NCI-H82 treated with DMSO at 0.1 percent for 48 hours (cell line): ENCODE measurements around the gene GRHPR.
"Not testable (repeated sequence)": the region's sequence is repeated elsewhere in the genome, so short reads cannot be mapped to it uniquely, and the experiment has no call there.

Experiments used
- DNase-seq: peaks from one replicate; lab custom pipeline; 2025; ENCODE audit not compliant: unreplicated experiment; lab: John Stamatoyannopoulos, UW

The GRHPR gene

DNA sequence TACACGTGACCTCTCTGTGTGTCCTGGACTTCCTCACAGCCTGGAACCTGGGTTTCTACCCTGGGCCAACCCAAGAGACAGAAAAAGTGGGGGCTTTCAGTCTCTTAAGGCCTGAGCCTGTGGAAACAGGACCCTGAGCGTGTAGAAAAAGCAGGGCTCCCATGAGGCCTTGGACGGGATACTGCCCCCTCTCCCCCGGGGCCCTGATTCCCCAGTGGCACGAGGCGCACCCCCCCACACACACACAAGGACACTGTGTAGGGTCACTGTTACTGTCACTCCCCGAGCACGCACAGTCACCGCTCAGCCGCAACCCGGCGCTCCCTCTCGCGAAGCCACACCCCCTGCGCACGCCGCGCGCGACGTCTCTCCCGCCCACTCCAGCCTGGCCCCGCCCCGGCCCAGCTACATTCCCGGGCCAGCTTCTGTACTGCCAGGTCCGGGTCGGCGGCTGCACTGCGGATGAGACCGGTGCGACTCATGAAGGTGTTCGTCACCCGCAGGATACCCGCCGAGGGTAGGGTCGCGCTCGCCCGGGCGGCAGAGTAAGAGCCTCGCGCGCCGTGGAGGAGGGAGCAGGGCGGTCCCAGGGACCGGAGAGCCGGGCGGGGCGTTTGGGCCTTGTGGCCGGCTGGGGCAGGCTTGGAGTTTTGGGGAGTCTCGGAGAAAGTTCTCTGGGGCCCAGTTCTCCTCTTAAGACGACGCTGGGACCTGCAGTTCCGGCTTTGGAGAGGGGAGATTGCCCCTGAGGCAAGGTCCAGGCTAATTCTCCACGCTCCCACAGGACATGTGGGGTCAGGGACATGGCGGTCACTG lies at the start of gene GRHPR:
Gene GRHPR (plus strand): TSS at position 408 of the 816 bp plus-strand sequence. CDS start 55 bp downstream, at position 463.
- peak; percentile 36 for DNase-seq

DNA sequence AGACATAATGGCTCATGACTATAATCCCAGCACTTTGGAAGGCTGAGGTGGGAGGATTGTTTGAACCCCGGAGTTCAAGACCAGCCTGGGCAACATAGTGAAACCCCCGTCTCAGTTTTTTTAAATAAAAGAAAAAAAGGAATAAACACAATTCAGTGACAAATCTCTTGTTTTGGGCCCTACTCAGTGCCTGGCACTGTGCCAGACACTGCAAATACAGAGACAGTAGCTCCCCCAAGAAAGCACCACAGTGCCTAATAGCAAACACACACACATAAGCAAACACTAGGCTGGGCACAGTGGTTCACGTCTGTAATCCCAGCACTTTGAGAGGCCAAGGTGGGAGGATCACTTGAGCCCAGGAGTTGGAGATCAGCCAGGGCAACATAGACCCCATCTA lies 49.7 kb upstream of the GRHPR start:
- no peak for DNase-seq

DNA sequence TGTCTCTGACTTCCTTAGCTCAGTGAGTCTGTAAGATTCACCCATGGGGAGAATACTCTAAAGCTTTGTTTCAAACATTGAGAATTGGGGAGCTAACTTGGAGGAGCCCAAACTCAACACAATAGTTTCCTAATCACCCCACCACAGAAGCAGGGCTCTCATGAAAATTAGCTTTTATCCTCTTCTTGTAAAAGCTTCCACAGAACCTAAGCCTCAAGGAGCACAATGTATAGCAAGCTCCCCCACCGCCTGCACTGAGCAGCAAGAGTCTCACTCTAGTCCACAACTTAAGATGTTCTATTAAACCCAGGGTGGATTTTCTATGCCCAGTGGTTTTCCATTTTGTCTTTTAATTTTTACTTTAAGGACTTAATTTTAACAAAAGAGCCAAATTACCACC lies 48.9 kb upstream of the GRHPR start:
- no peak for DNase-seq

DNA sequence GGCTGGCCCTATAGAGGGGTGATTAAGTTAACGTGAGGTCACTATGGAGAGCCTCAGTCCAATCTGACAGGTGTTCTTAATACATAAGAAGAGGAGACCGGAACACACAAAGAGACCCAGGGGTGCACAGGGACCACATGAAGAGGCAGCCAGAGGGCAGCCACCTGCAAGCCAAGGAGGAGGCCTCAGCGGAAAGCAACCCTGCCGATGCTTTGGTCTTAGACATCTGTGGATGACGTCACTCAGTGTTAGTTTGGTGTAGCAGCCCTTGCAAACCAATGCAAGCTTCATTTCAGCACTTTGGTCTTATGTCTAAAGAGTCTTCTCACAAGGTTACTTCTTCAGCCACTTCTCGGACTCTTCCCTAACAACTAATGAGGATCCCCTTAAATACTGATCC lies 47.6 kb upstream of the GRHPR start:
- no peak for DNase-seq

DNA sequence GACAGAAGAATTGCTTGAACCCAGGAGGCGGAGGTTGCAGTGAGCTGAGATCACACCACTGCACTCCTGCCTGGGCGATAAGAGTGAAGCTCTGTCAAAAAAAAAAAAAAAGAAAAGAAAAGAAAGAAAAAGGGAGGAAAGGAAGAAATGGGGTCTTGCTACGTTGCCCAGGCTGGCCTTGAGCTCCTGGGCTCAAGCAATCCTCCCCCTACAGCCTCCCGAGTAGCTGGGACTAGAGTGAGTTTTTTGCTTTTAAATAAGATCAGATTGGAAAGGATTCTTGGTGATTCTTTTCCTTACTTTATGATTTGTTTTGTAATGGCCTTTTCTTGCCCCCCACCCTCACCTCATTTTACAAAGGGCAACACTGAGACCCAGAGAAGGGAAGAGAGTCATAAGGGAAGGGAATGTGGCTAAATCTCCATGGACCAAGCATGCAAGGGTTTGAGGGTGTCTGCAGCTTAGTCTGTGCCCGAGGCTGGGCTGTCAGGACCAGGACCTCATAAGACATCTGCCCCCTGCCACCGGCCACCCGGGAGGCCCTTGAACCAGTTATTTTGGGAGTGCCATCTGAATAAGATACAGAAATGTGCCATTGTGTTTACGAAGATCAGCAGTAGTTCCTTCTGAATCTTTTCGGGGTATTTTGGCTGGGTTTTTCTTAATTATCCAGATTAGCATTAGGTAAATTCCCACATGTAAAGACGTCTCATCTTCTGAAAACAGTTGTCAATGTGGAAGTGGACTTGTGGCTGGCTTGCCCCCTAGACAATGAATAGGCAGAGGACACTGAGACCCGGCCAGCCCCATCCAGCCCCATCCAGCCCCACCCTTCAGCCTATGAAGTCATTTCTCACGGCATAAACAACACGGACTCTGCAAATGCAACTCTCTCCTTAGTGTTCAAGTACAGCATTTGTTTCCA lies 44.5 kb upstream of the GRHPR start:
- DNase-seq, result no peak

DNA sequence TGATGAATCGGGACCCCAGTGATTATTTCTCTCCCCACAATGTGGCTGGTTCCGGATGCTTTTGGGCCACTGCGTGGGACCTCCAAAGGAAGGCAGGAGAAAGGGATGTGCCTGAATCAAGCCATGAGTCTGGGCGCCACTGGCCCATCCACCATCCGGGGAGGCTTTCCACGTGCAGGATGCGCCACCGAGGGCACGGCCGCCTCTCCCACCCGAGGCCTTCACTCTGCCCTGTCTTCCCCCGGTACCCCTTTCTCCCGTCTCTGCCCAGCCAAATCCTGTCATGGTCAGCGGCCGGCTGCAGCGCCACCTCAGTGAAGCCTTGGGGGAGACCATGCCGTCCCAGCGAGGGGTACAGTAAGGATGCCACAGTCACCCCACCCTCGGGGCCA lies 43.9 kb upstream of the GRHPR start:
- DNase-seq, result no peak

DNA sequence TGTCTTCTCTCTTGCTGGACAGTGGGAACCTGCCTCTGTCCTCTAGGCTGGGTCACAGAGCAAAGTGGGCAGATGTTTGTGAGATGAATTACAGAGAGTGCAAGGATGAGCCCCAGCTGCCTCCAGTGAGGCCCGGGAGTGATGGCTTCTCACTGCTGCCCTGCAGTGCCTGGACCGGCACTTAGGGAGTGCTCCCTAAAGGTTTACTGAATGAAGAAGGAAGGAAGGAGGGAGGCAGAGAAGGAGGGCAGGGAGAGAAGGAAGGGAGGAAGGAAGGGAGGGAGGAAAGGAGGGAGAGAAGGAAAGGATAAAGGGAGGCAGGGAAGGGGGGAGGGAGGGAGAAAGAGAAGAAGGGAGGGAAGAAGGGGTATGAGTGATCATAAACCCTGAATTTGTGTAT lies 42.7 kb upstream of the GRHPR start:
- DNase-seq, result no peak

DNA sequence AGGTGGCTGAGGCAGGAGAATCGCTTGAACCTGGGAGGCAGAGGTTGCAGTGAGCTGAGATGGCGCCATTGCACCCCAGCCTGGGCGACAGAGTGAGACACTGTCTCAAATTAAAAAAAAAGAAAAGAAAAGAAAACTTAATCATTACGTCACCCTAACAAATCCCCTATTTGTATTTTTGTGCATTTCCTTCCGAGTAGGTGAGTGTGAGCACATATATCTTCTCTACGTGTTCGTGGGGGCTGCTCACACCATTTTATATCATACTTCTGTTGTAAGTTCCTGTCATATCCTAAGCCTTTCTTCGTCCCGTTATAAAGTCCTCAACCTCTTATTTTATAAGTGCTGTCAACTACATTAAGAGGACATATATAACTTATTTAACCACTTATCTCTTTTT lies 41.9 kb upstream of the GRHPR start:
- DNase-seq, result no peak

DNA sequence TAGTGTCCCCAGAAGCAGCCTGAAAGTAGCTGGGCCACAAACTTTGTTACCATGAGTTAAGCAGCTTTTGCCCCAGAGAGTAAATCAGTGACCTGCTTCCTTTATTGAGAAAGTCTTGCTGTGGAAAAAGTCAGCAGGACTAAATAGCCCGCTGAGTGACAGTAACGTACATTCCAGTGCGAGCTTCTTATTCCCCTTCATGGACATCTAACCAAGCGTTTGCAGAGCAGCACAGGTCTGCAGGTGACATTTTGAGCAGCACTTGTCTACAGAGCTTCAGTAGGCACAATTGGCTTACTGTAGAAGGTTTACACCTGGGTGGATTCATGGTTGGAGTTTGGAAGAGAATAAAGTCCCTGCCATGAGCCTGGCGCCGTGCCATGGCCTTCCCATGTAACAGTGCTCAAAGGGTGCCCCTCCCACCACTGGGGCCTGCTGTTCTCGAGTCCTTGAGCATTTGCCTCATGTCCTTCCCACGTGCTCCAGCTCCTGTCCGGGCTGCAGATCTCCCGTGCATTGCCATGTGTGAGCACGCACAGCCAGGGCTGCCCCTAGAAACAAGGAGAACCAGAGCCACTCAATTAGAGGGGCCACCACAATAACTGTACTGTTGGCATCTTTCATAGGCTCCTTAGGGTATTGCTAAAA lies 41.3 kb upstream of the GRHPR start:
- DNase-seq, result no peak

DNA sequence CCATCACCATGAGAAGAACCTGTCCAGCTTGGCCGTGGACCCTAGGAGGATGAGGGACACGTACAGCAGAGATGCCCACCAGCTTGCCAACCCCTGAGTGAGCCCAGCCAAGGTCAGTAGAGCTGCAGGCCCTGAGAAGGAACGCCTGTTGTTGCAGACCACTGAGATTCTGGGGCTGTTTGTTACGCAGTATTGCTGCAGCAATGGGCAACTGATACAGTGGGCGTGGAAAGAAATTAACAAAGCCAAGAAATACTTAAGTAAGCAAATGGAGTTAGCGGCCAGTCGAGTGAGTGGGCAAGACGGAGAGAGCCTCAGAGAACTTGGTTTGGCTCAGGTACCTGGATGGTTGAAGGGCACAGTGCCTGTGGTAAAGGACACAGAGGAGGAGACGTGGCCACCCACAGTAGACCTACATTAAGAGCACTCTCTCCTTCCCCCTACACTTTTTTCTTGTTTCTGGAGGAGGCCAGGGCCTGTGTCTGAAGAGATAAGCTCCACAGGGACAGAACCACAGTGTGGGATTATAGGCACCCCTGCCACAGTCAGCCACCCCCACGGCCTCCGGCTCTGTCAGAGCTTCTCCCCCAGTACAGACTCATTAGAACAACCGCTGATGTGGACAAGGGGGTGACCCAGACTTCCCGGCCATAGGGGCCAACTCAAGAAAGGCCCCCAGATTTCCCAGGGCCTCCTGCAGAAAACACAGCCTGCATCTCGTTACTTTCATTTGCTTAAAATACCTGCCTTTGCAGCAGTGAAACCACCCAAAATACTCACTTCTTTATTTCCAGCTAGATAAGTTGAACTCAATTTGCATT lies 40.1 kb upstream of the GRHPR start:
- no peak for DNase-seq

DNA sequence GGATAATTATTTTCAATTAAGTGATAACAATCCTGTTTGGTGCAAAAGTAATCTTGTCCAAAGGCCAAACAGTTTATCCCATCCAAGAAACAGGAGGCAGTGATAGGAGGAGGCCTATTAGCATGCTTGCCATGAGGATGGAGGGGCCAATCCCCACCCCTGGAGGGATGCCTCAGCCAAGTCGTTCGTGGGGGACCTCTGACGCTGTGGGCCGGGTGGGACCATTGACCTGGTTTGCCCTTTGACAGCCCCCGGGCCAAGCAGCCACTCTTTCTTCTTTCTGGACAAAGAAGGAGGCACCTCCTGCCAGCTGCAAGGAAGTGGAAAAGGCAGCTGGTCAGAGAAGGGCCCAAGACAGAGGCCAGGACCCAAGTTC lies 39.5 kb upstream of the GRHPR start:
- no peak for DNase-seq

DNA sequence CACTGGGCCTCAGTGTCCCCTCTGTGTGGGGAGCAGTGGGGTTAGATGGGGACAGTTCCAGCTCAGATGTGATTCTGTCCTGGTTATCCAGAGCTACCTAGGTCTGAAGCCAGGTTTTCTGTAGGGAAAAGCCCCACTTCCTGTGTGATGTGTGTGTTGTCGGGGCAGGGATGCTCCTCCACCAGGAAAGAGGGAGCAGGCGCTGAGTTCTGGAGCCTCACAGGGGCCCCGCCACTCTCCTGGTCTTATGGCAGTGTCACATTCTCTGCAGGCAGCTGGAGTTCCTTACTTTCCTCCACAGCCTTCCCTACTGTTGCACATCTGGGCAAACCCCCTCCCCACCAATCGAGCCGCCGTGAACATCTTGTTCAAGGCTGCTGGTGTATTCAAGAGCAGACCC lies 39.1 kb upstream of the GRHPR start:
- DNase-seq, result no peak

DNA sequence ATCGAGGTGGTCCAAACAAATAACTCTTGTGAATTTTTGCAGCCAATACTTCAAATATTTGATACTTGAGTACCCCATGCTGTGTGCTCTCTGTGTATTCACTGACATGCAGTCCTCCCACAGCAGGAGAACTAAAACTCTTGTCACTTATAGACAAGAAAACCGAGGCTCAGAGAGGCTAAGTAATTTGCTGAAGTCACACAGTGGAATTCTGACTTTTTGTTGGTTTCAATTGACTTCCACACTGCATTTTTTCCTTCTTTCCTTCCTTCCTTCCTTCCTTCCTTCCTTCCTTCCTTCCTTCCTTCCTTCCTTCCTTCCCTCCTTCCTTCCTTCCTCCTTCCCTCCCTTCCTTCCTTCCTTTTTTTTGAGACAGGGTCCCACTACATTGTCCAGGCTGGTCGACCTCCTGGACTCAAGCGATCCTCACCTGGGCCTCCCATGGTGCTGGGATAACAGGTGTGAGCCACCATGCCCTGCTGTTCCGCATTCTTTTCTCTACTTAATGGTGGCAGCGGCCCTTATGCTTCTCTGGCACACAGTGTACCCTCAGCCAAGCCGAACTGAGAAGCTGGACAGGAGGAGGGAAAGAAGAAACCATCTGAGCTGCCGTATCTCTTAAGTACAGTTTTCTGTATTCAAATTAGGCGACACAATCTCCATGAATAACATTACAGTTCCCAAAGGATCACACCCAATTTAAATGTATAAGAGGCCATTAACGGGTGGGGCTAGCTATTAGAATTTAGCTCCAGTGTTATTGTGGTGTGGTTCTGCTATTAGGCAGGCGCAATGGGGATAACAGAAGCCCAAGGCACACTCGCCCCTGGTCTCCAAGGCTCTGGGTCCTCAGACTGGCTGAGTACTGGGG lies 38.4 kb upstream of the GRHPR start:
- no peak for DNase-seq

DNA sequence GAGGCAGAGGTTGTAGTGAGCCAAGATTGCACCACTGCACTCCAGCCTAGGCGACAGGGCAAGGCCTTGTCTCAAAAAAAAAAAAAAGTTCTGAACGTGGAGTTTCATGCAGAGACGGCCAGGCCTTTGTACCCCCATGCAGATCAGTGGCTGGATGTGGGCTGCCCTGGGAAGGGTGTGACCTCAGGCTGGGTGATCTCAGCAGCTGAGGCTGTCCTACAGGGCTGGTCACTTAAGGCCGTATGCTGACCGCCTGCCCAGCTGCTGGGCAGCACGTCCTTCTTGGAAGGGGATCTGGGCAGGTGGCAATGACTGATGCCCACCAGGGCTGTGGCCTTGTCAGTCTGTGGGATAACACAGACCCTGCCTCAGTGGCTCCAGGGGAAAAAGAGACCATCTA lies 37.2 kb upstream of the GRHPR start:
- no peak for DNase-seq

DNA sequence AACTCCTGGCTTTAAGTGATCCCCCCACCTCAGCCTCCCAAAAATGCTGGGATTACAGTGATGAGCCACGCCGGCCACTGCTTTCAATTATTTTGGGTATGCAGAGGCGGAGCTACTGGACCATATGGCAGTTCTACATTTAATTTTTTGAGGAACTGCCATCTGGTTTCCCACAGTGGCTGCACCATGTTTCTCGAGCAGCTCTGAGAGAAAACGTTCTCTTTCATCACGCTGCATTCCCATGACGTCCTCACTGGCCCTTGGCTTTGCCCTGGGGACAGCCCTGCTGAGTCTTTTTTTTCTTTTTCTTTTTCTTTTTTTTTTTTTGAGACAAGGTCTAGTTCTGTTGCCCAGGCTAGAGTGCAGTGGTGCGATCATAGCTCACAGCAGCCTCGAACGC lies 35.5 kb upstream of the GRHPR start:
- no peak for DNase-seq

DNA sequence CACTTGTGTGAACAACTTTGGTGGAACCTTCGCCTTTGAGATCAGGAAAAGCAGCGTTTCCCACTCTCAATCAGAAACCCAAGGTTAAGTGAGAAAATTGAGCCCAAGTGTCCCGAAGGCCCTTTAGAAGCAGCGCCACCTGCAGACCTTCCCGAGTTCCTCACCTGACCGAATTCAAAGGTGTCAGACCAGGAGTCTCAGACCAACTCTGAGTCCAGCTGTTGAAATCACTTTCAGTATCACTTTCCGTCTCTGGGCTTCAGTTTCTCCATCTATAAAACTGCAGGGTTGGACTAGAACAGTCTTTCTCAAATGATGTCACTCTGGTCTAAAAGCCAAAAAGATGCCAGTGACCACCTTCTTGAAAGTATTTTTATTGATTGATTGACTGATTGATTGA lies 31.7 kb upstream of the GRHPR start:
- DNase-seq, result no peak

DNA sequence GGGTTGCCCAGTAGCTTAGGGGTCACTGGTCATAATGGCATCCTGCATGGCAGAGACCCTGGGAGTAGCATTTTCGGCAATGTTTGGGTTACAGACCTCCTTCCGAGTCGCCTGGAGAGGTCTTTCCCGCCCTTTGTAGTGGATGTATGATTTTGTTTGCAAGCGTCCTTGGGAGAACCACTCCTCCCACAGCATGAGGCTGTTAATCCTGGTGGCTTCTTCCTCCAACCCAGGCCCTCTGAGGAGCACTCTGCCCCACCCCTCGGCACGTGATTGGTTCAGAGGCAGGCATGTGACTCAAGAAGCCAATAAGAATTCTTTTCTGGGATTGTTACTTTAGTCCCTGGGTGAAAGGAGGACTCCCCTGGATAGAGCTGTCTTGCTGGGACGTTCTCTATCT lies 30.2 kb upstream of the GRHPR start:
- no peak for DNase-seq

DNA sequence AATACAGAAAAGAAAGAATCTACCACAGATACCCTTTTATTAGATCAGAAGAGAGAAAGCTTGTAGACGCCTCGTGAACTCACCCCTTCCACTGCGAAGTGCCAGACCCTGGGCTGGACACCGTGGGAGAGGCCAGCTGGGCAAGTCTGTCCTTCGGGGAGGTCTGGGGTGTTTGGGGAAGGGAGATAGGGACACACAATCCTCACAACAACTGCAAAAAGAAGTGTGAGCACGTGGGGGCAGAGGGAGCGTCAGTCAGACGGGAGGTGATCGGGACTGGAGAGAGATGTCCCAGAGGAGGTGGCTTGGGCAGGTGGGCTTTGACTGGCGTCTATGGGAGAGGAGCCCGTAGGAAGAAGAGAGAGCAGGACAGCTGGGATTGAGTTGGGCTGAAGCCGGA lies 27.3 kb upstream of the GRHPR start:
- no peak for DNase-seq

DNA sequence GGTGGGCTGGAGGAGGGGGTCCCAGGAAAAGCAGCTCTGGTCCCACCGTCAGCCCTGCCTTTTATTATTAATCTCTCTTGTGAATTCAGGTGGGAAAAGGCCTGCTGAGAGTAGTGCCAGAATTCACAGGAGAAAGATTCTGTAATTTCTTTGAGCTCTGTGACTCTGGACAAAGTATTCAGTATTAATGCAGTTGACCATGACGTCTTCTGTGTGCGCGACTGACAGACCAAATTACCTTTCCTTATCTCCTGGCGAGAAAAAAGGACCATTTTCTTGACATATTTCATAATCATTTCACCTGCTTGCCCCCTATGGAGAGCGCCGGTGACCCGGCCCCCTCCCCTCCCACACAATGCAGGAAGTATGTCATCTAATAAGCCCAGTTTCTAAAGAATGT lies 26.8 kb upstream of the GRHPR start:
- DNase-seq, result no peak

DNA sequence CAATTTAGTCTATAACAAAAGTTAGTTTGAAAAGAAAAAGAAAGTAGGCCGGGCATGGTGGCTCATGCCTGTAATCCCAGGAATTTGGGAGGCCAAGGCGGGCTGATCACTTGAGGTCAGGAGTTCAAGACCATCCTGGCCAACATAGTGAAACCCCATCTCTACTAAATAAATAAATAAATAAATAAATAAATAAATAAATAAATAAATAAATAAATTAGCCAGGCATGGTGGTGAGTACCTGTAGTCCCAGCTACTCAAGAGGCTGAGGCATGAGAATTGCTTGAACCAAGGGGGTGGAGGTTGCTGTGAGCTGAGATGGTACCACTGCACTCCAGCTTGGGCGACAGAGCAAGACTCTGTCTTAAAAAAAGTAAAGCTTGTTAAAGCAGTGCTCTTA lies 24.5 kb upstream of the GRHPR start:
- DNase-seq, result not testable (repeated sequence)
